Osteocyte (in vitro differentiated cells): Measurements from ENCODE around the gene UBR2. TPM values are rescaled to one million over a fixed set of nuclear protein-coding genes. Genes with fewer than 3 reads are reported as not detected.

Experiments
- DNase-seq: peaks from one replicate; pipeline ENCODE4 v3.0.0; 2021; ENCODE audit warnings: mixed read lengths; ENCODE audit not compliant: unreplicated experiment; ENCODE audit errors: extremely low spot score
- H3K27ac Mint-ChIP-seq: one replicate; pipeline ENCODE4 v1.8.0; 2021; ENCODE audit warnings: mild to moderate bottlenecking, mixed read lengths; ENCODE audit not compliant: unreplicated experiment
- H3K27me3 Mint-ChIP-seq: one replicate; pipeline ENCODE4 v1.8.0; 2021; ENCODE audit warnings: mixed read lengths; ENCODE audit not compliant: unreplicated experiment
- H3K36me3 Mint-ChIP-seq: one replicate; pipeline ENCODE4 v1.8.0; 2021; ENCODE audit warnings: mixed read lengths; ENCODE audit not compliant: unreplicated experiment
- H3K4me1 Mint-ChIP-seq: one replicate; pipeline ENCODE4 v1.8.0; 2021; ENCODE audit warnings: mixed read lengths; ENCODE audit not compliant: unreplicated experiment
- H3K4me3 Mint-ChIP-seq: one replicate; pipeline ENCODE4 v1.8.0; 2021; ENCODE audit warnings: mild to moderate bottlenecking, moderate library complexity, mixed read lengths; ENCODE audit not compliant: unreplicated experiment
- H3K9me3 Mint-ChIP-seq: one replicate; pipeline ENCODE4 v1.8.0; 2021; ENCODE audit warnings: mixed read lengths; ENCODE audit not compliant: unreplicated experiment
- CTCF ChIP-seq: fragments of 200-600 bp; sonication (generic); IDR thresholded peaks from 2 replicates; pipeline ENCODE4 v1.5.0; 2021; ENCODE audit warnings: antibody characterized with exemption, mild to moderate bottlenecking, moderate library complexity
- total RNA-seq: library from RNA; stranded (reverse); gene quantifications from 2 replicates; pipeline ENCODE4 v1.2.1, GENCODE V29; 2021

Gene UBR2
- total RNA-seq, 1 donor from 2014 or later: 29.3 TPM

GRCh38 chr6:42674780-42675179 lies 111.0 kb downstream of the UBR2 start:
- H3K9me3 Mint-ChIP-seq: no peaks in the 10 kb centered on the region
- H3K27ac Mint-ChIP-seq: no peak overlapping the region
- H3K36me3 Mint-ChIP-seq: peaks cover 55% of the 10 kb centered on the region
- no peak for DNase-seq
- H3K4me1 Mint-ChIP-seq: no peaks in the 10 kb centered on the region
- TF ChIP-seq CTCF: no peak
- H3K4me3 Mint-ChIP-seq: no peak overlapping the region
- H3K27me3 Mint-ChIP-seq: no peaks in the 10 kb centered on the region

- no peak for DNase-seq
- Mint-ChIP-seq H3K4me3 (no peak overlapping the region), H3K36me3 (peaks cover 50% of the 10 kb centered on the region), H3K27me3 (no peaks in the 10 kb centered on the region), H3K9me3 (no peaks in the 10 kb centered on the region), H3K4me1 (no peaks in the 10 kb centered on the region), H3K27ac (no peak overlapping the region)
- no peak for TF ChIP-seq CTCF
Observed at GRCh38 chr6:42679358-42679757, 115.5 kb downstream of the UBR2 start.

GRCh38 chr6:42688281-42688680 lies 124.5 kb downstream of the UBR2 start:
- H3K4me3 Mint-ChIP-seq: no peak overlapping the region
- H3K27me3 Mint-ChIP-seq: no peaks in the 10 kb centered on the region
- no peak overlapping the region for H3K27ac Mint-ChIP-seq
- H3K9me3 Mint-ChIP-seq: no peaks in the 10 kb centered on the region
- peak; percentile 34 for DNase-seq
- no peaks in the 10 kb centered on the region for H3K4me1 Mint-ChIP-seq
- peaks cover 62% of the 10 kb centered on the region for H3K36me3 Mint-ChIP-seq
- TF ChIP-seq CTCF: no peak

- Mint-ChIP-seq H3K27ac (no peak overlapping the region), H3K36me3 (peaks cover 57% of the 10 kb centered on the region), H3K4me3 (no peak overlapping the region), H3K27me3 (no peaks in the 10 kb centered on the region), H3K9me3 (no peaks in the 10 kb centered on the region), H3K4me1 (no peaks in the 10 kb centered on the region)
- TF ChIP-seq CTCF: no peak
- no peak for DNase-seq
Observed at GRCh38 chr6:42689371-42689770, 125.5 kb downstream of the UBR2 start.

GRCh38 chr6:42690151-42690702 lies 126.4 kb downstream of the UBR2 start:
- Mint-ChIP-seq H3K27me3 (no peaks in the 10 kb centered on the region), H3K4me1 (no peaks in the 10 kb centered on the region), H3K27ac (no peak overlapping the region), H3K4me3 (no peak overlapping the region), H3K9me3 (no peaks in the 10 kb centered on the region), H3K36me3 (peaks cover 49% of the 10 kb centered on the region)
- peak; percentile 60 for DNase-seq
- no peak for TF ChIP-seq CTCF
